Activated CD4-positive, CD25-positive, alpha-beta regulatory T cell (primary cell): ENCODE measurements around the gene OGDH.
A peak's percentile ranks its signal among the peaks of the same experiment; 100 is the strongest.

Experiments
- DNase-seq, 4 experiments: peaks; one replicate each; lab custom pipeline; 2025; lab: John Stamatoyannopoulos, UW

Gene OGDH

DNA sequence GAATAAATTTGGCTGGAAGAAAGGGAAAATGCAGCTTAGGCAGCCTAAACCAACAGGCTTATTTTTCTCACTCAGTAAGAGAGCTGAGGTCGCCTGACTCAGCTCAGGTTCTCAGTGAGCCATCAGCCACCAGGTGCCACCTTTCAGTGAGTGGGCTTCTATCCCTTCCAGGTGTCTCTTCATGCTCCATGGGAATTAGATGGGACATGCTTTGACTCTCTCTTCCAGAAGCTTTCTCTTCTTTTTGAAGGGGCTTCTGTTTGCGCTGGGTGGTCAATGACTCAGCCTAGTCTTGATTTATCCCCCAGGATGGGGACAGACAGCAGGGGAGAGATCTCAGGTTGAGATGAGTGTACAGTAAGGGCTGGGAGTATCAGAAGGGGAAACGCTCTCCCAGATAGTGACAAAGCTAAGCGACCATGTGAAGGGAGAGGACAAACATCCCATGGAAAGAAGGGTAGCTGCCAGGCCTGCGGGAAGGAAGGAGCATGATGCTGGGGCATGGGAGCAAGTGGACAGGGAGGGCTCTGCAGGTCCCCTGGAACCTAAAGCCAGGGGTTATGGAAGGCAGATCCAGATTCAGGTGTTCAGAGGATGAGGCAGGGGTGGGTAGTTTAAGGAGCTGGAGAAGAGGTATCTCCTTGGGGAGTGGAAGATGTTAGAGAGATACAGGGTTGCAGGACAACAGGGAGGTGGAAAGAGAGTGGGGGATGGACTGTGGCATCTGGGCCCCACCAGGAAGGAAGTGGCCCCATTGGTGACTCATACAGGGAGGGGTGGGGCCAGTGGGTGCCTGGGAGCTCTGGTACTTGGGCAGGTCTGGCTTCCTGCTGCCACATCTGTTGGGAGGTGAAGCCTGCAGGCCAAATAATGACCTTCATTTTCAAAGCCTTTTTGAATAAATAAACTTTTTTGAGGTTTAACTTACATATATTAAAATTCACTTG, 32.5 kb downstream of the OGDH start:
- peak; percentile 49 to 75 (median 64) for DNase-seq

GRCh38 chr7:44639671-44640321, 33.4 kb downstream of the OGDH start:
- DNase-seq: no peak

- DNase-seq: no peak
Measured at GRCh38 chr7:44643206-44643605, 36.8 kb downstream of the OGDH start.

DNA sequence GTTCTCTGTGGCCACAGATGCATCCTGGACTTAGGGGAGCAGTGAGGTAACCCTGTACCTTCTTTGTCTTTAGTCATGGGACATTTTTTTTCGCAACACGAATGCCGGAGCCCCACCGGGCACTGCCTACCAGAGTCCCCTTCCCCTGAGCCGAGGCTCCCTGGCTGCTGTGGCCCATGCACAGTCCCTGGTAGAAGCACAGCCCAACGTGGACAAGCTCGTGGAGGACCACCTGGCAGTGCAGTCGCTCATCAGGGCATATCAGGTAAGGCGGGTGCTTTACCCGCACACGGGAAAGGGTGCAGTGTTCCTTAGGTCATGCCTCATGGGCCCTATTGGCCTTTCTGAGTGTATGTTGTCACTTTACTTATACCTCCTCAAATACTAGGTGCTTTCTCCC, 38.8 kb downstream of the OGDH start:
- no peak for DNase-seq

- no peak for DNase-seq
Measured at GRCh38 chr7:44645696-44646095, 39.3 kb downstream of the OGDH start.

DNA sequence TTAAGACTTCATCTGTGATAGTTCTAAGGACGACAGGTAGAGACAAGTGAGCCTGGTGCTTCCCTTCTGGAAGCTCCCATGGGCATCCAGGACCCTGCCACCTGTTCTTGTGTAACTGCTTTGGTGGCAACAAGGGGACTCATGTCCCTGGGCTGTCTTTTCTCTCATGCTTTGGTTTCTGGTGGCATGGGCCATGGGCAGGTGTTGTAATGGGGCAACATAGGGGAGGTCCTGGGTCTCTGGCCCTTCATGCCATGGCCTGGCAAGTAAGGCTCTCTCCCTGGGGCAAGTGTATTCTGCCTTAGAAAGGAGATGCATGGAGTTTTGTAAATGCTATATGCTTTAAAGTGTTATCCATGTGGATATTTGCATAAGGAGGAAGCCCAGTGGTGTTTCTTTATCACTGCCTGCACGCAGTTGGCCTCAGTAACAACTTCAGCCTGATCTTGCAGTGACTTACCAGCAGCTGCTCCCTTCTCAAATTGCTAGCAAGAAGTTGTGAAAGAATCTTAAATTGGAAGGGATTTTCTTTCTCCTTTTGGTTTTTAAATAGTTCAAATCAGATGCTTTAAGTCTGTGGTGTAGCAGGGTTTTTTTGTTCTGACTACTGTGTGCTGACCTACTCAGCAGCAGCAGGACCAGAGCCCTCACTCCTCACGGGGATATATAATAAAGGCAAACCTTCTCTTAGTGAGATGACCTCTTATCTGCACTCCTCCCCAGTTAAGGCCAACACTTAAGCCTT, 39.9 kb downstream of the OGDH start:
- no peak for DNase-seq

GRCh38 chr7:44646921-44647636, 40.7 kb downstream of the OGDH start:
- DNase-seq: no peak

DNA sequence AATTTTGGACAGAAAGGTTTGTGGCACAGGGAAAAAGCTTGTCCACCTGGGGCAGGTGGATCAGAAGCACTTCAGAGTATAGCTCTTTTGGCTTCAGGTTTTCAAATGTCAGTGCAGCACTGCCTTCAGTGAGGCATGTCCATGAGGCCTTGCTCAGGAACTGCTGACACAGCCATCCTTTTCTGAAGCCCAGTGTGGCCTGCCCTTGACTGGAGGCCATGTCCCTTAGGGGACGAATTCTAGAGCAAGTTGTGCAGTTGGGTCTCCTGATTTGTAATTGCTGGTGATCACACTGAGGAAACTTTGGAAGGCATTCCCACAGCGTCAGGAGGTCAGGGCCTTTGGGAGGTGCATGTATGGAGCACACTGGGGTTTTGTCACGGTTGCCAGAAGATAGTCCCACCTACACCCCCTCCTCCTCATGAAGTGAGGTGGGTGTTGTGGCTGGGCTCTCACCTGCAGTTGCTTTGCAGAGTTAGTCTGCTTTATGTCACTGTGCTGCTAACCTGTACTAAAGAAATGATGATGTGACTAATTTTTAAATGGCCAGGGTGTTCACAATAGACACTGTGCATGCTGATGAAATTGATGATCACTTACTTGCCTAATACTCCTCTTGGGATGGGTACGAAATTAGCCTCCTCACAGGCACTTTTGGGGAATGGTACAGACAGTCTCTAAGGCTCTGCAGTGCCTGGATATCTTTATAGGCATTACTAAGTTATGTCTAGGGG, 41.7 kb downstream of the OGDH start:
- no peak for DNase-seq

- no peak for DNase-seq
Measured at GRCh38 chr7:44650242-44650641, 43.8 kb downstream of the OGDH start.

- DNase-seq: no peak
Measured at GRCh38 chr7:44650772-44651171, 44.3 kb downstream of the OGDH start.

GRCh38 chr7:44652535-44652934, 46.1 kb downstream of the OGDH start:
- DNase-seq: no peak

DNA sequence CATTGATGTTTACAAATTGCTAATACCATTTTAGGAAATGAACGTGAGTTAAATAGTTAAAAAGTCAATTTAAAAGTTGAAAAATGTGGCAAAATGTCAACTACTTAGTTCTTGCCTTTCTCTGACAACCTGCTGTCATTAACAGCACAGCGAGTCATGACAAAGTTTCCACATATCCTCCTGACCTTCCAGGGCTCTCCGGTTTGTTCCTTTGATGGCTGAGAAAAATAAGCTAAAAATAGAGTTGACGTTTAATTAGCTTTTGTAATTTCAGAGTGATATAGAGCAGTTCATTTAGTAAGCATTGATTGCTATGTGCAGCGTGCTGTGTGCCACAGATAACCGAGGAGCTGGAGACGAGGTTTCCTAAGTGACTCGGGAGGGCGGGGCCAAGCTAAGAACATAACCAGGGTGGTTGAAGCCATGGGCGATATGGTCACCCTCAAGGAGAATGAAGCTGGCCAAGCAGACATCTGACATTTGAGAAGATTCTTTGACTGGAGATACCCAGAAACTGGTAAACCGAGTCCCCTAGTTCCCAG, 47.9 kb downstream of the OGDH start:
- DNase-seq: no peak

DNA sequence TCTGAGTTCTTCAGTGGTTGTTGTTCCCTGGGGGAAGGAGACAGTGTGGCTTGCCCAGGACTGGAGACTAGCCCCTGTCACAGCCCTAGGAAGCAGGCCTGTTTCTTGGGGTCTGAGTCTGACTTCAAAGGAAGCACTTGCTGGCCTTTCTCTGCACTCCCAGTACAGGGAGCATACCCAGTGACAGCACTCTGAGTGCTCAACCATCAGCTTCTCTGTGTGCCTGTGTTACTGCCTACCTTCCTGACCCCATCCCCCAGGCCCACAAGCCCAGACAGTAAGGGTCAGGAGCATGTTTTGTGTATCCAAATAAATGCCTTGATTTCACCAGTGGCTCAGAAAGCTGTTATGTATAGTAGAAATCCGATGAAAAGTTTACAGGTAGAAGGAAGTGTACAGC, 48.9 kb downstream of the OGDH start:
- DNase-seq: no peak

DNA sequence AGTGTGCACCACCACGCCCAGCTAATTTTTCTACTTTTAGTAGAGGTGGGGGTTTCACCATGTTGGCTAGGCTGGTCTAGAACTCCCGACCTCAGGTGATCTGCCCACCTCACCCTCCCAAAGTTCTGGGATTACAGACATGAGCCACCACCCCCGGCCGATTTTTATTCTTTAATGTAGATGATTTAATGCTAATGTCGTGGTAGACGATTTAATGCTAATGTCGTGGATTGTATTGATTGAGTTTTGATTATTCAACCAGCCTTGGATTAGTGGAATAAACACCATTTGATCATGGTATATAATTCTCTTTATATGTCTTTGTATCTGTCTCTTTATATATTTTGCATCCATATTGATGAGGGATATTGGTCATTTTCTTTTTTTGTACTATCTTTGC, 52.6 kb downstream of the OGDH start:
- no peak for DNase-seq

GRCh38 chr7:44661233-44661632, 54.8 kb downstream of the OGDH start:
- DNase-seq: no peak

- no peak for DNase-seq
Measured at GRCh38 chr7:44664780-44665461, 58.5 kb downstream of the OGDH start.

- no peak for DNase-seq
Measured at GRCh38 chr7:44665531-44666213, 59.2 kb downstream of the OGDH start.

DNA sequence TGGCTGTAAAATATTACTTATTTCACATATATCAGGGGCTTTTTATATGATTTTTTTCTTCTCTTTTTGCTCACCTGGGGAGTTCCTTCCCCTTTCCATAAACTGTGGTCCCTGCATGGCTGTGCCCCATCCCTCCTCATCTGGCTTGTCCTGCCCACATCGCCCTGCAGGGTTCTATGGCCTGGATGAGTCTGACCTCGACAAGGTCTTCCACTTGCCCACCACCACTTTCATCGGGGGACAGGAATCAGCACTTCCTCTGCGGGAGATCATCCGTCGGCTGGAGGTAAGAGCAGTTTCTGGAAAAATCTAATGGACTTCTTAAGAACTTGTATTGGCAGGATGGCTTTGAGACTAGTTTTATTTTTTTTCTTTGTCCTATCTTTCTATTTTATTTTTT, 60.1 kb downstream of the OGDH start:
- no peak for DNase-seq

GRCh38 chr7:44667190-44667589, 60.8 kb downstream of the OGDH start:
- no peak for DNase-seq

- no peak for DNase-seq
Measured at GRCh38 chr7:44671069-44671468, 64.6 kb downstream of the OGDH start.
